NOMO-1 (cell line): ENCODE measurements around the gene CLK4.
"Not testable (repeated sequence)": the region's sequence is repeated elsewhere in the genome, so short reads cannot be mapped to it uniquely, and the experiment has no call there.

Experiments used
- DNase-seq, 2 experiments: peaks; one replicate each; lab custom pipeline; 2025; ENCODE audit not compliant: unreplicated experiment in 2 of 2; lab: John Stamatoyannopoulos, UW

CLK4 gene

GRCh38 chr5:178589180-178590140, 37.4 kb downstream of the CLK4 start:
- peak in 1 of 2 experiments; percentile 10 for DNase-seq

- DNase-seq = peak in 1 of 2 experiments; percentile 9
Observed at GRCh38 chr5:178588769-178589168, 38.1 kb downstream of the CLK4 start.

GRCh38 chr5:178587763-178588611, 38.9 kb downstream of the CLK4 start:
- DNase-seq = peak; percentile 43 to 46

- DNase-seq = no peak
Observed at GRCh38 chr5:178586396-178586795, 40.5 kb downstream of the CLK4 start.

GRCh38 chr5:178585421-178585820, 41.4 kb downstream of the CLK4 start:
- DNase-seq = not testable (repeated sequence)

GRCh38 chr5:178583279-178583678, 43.6 kb downstream of the CLK4 start:
- DNase-seq = no peak

GRCh38 chr5:178582291-178582690, 44.6 kb downstream of the CLK4 start:
- no peak for DNase-seq

- DNase-seq = no peak
Observed at GRCh38 chr5:178581621-178582020, 45.2 kb downstream of the CLK4 start.

GRCh38 chr5:178580271-178580955, 46.4 kb downstream of the CLK4 start:
- no peak for DNase-seq

- no peak for DNase-seq
Observed at GRCh38 chr5:178577944-178578343, 48.9 kb downstream of the CLK4 start.

- DNase-seq = no peak
Observed at GRCh38 chr5:178577376-178577839, 49.4 kb downstream of the CLK4 start.

- no peak for DNase-seq
Observed at GRCh38 chr5:178576591-178577351, 50.1 kb downstream of the CLK4 start.

- no peak for DNase-seq
Observed at GRCh38 chr5:178573216-178573615, 53.6 kb downstream of the CLK4 start.

- DNase-seq = no peak
Observed at GRCh38 chr5:178572617-178573016, 54.2 kb downstream of the CLK4 start.

GRCh38 chr5:178569485-178569884, 57.4 kb downstream of the CLK4 start:
- no peak for DNase-seq

- DNase-seq = no peak
Observed at GRCh38 chr5:178564811-178565550, 61.9 kb downstream of the CLK4 start.

GRCh38 chr5:178564397-178564796, 62.5 kb downstream of the CLK4 start:
- no peak for DNase-seq

GRCh38 chr5:178563621-178564020, 63.2 kb downstream of the CLK4 start:
- no peak for DNase-seq

GRCh38 chr5:178561746-178562264, 65.0 kb downstream of the CLK4 start:
- no peak for DNase-seq
